Nephron (organoid): ENCODE results near the gene PLEKHA5.
A peak's percentile ranks its signal among the peaks of the same experiment; 100 is the strongest.

Experiments used
- H3K27ac Mint-ChIP-seq, 3 experiments: 2 replicates each; pipeline ENCODE4 v1.8.0; 2020; ENCODE audit warnings: mixed read lengths in 3 of 3, mild to moderate bottlenecking in 2 of 3, moderate library complexity in 1 of 3
- H3K27me3 Mint-ChIP-seq: 2 replicates; pipeline ENCODE4 v1.8.0; 2021; ENCODE audit warnings: low read depth, mild to moderate bottlenecking, moderate library complexity, mixed read lengths
- H3K36me3 Mint-ChIP-seq: 2 replicates; pipeline ENCODE4 v1.8.0; 2020; ENCODE audit warnings: low read depth, mixed read lengths
- H3K4me1 Mint-ChIP-seq: 2 replicates; pipeline ENCODE4 v1.8.0; 2020; ENCODE audit warnings: mixed read lengths
- H3K4me3 Mint-ChIP-seq, 3 experiments: 2 replicates each; pipeline ENCODE4 v1.8.0; 2020; ENCODE audit warnings: mild to moderate bottlenecking in 3 of 3, mixed read lengths in 3 of 3, moderate library complexity in 2 of 3
- H3K9me3 Mint-ChIP-seq: 2 replicates; pipeline ENCODE4 v1.8.0; 2020; ENCODE audit warnings: mixed read lengths
- CTCF ChIP-seq, 3 experiments: fragments of 200-600 bp; sonication (generic); IDR thresholded peaks; one replicate each; pipeline ENCODE4 v1.5.0; 2021; ENCODE audit warnings: antibody characterized with exemption in 3 of 3; ENCODE audit not compliant: unreplicated experiment in 3 of 3

Gene PLEKHA5

DNA sequence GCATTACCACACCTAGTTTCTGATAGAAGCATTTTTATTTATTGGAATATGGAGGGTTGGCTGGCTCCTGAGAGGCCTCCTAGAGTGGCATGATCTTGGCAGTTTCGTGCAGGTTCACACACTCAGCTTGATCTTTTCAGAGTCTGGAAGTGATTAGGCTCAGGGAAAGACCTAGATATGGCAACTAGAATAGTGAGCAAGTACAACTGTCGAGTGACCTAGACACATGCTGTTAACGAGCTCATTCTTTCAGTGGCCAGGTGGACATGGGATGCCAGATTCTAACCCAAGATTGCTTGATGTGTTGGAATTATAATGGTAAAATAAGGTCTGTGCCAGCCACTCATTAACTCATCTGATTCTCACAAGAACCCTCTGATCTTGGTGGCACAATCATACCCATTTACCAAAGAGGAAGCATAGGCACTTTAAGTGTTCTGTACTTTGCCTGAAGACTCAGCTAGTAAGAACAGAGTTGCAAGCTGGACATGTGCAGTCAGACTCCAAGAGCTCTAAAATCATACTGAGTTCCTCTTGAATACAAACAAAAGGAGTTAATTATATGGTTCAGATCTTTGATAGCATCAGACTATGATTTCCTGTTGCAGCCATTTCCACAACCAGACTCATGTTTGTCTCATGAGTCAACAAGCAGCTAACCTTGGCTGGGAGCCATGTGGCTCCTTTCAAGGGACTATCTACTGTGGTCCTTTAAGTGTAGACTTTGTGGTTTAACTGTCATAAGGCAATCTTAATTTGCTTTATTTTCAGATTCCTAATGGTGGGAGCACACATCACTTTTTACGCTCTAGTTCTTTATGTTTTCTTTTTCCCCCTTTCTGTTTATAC is 144.2 kb downstream of the PLEKHA5 start:
- TF ChIP-seq CTCF (IDR thresholded peaks at IDR 0.05; ENCODE audit: unreplicated experiment in 3 of 3), result no peak
- Mint-ChIP-seq H3K36me3 (peaks cover 49% of the 10 kb centered on the region), H3K9me3 (no peaks in the 10 kb centered on the region), H3K27ac (peak overlapping the region; percentile 13 to 47 (median 28)), H3K4me1 (no peaks in the 10 kb centered on the region), H3K27me3 (no peaks in the 10 kb centered on the region), H3K4me3 (no peak overlapping the region)

DNA sequence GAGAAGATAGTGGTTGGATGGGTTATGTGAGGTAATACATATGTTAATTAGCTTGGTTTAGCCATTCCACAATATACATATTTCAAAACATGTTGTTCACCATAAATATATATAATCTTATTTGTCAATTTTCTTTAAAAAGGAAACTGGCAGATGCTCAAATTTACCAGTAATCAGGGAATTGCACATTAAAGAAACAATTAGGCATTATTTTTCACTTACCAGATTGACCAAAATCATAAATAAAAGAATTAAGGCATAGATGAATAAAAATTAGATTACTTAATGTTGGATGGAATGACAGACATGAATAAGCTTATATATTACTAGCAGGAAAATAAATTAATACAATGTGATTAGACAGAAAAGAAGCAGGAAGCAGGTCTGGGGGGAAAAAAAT is 147.2 kb downstream of the PLEKHA5 start:
- no peak overlapping the region for H3K4me3 Mint-ChIP-seq
- H3K27ac Mint-ChIP-seq, result no peak overlapping the region
- H3K36me3 Mint-ChIP-seq, result peaks cover 53% of the 10 kb centered on the region
- no peaks in the 10 kb centered on the region for H3K4me1 Mint-ChIP-seq
- no peak for TF ChIP-seq CTCF (IDR thresholded peaks at IDR 0.05; ENCODE audit: unreplicated experiment in 3 of 3)
- no peaks in the 10 kb centered on the region for H3K9me3 Mint-ChIP-seq
- no peaks in the 10 kb centered on the region for H3K27me3 Mint-ChIP-seq

DNA sequence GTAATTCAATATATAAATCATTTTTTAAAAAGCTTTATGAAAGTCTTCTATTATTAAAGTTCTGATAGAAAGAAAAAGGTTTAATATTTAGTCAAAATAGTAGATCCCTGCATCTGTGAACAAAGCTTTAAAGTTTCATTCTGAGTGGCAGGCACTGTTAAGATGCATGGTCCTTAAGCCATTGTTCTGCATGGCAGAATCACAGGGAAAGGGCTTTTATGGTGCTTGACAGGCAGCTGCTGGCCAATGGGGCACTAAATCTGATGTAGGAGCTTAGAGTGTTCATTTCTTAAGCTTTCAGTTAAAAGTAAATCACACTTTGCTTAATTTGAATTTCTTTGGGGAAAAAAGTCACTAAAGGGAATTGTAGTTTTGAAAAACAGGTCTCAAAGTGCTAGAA is 148.2 kb downstream of the PLEKHA5 start:
- Mint-ChIP-seq H3K27me3 (no peaks in the 10 kb centered on the region), H3K36me3 (peaks cover 49% of the 10 kb centered on the region), H3K9me3 (no peaks in the 10 kb centered on the region), H3K4me1 (no peaks in the 10 kb centered on the region), H3K27ac (no peak overlapping the region), H3K4me3 (no peak overlapping the region)
- TF ChIP-seq CTCF (IDR thresholded peaks at IDR 0.05; ENCODE audit: unreplicated experiment in 3 of 3), result no peak

- Mint-ChIP-seq H3K27me3 (no peaks in the 10 kb centered on the region), H3K27ac (no peak overlapping the region), H3K9me3 (no peaks in the 10 kb centered on the region)
Observed at GRCh38 chr12:19278407-19278806, 148.9 kb downstream of the PLEKHA5 start.

DNA sequence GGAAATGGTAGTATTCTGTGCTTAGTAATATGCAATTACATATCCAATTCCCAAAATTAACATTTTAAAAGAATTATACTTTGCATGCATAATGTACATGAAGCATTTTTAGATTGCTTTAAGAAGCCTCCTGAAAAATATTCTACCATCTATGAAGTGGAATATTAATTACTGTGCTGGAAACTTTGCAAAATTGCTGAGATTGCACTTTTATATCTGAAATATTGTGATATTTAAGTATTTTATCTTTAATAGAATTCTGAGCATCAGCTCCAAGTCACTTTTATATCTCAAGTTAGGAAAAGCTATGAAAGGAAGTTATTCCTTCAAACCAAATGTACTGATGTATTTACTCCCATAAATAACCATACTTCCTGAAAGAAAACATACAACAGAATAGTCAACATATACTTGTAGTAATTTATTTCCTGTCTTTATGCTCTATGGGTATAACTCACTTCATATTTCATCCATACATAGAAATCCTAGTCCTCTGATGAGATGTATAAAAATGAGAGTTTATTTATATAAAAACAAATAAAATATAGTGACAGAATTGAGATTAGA is 152.7 kb downstream of the PLEKHA5 start:
- peaks cover 4% of the 10 kb centered on the region for H3K4me1 Mint-ChIP-seq
- no peak overlapping the region for H3K27ac Mint-ChIP-seq
- H3K36me3 Mint-ChIP-seq, result peaks cover 49% of the 10 kb centered on the region
- no peak for TF ChIP-seq CTCF (IDR thresholded peaks at IDR 0.05; ENCODE audit: unreplicated experiment in 3 of 3)
- no peaks in the 10 kb centered on the region for H3K27me3 Mint-ChIP-seq
- no peak overlapping the region for H3K4me3 Mint-ChIP-seq
- no peaks in the 10 kb centered on the region for H3K9me3 Mint-ChIP-seq

More at GRCh38 chr12:19278407-19278806, 148.9 kb downstream of the PLEKHA5 start:
- TF ChIP-seq CTCF (IDR thresholded peaks at IDR 0.05; ENCODE audit: unreplicated experiment in 3 of 3), result no peak
- H3K4me3 Mint-ChIP-seq, result no peak overlapping the region
- no peaks in the 10 kb centered on the region for H3K4me1 Mint-ChIP-seq
- H3K36me3 Mint-ChIP-seq, result peaks cover 50% of the 10 kb centered on the region
